ENCODE measurements around the gene GABPB2.

GABPB2 gene

DNA sequence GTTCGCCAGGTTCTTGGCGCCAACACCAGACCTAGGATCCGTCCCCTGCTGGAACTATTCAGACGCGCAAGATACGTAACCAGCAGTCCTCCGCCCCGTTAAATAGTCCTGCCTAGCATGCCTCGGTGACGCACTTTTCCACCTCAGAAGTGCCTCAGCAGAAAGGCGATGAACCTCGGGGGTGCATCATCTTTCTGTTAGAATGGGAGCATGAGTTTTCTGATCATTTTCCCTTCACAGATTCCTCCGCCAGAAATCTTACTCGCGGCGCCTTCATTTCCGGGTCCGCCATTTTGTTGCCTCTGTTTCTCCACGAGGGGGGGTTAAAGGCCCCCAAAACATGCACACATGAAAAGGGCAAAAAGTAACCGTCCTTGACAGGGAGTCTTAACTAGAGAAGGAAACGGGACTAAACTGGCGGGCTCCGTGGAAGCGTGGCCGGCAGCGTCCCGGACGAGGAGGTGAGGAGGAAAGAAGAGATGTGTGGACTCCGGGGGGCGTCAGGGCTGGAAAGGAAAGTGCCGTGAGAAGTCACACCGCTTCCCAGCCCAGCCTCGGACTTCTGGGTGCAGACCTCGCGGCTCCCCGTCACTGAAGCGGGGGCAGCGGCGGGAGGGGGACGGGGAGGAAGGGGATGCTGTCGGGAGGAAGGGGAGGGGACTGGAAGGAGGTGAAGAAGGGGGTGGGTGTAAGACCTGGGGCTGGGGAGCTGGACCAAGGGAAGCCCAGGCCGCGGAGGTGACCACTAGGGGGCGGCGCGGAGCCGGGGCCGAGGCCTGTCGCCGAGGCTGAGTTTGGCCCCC lies at the start of gene GABPB2:
Gene GABPB2 (plus strand): TSS at position 288 of the 803 bp plus-strand sequence. CDS start 17,429 bp downstream, outside the sequence.
- DNase-seq, result peak; percentile 96

DNA sequence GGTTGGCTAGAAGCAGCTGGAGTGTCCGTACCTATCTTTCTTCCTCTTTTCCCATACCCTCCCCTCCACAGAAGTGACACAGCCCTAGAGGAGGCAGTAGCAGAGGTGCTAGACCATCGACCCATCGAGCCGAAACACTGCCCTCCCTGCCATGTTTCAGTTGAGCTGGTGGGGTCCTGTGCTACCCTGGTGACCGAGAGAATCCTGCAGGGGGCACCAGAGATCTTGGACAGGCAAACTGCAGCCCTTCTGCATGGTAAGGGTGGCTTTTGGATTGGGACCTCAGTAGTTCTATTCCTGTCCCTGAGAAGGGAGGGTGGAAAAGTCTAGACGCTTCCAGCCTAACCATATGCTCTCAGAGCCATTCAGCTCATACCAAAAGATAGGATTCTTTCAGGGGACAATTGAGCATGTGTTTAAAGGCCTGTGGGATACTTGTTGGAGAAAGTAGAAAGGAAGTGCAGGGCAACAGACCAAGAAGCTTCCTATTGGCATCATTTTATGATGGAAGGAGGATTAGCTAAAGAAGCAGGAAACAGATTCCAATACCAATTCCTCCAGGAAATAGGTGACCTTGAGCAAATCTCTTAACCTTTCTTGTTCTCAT lies 45.9 kb upstream of the GABPB2 start:
- DNase-seq, result peak; percentile 86

DNA sequence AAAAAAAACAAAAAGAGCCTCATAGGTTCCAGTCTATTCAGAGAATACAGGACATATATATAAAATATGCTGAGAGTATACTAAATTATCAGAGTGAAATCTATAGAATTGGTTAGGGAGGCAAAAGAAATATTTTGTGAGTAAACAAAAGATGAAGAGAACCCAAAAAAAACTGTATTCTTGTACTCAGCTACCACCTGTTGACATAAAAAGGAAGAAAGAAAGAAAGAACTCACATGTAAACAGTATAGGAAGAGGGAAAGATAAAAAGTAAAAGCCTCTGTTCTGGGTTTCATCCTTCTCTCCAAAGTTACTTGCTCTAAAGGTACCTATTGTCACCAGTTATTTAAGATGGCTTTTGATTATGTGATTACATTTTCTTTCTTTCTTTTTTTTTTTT lies 44.1 kb upstream of the GABPB2 start:
- no peak for DNase-seq

DNA sequence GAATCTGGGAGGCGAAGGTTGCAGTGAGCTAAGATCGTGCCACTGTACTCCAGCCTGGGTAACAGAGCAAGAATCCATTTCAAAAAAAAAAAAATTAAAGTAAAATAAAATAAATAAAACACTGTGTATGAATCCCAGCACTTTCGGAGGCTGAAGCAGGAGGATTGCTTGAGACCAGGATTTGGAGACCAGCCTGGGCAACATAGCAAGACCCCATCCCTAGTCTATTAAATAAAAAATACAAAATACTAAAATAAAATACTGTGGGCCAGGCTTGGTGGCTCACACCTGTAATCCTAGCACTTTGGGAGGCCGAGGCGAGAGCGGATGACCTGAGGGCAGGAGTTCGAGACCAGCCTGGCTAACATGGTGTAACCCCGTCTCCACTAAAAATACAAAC lies 38.4 kb upstream of the GABPB2 start:
- no peak for DNase-seq

DNA sequence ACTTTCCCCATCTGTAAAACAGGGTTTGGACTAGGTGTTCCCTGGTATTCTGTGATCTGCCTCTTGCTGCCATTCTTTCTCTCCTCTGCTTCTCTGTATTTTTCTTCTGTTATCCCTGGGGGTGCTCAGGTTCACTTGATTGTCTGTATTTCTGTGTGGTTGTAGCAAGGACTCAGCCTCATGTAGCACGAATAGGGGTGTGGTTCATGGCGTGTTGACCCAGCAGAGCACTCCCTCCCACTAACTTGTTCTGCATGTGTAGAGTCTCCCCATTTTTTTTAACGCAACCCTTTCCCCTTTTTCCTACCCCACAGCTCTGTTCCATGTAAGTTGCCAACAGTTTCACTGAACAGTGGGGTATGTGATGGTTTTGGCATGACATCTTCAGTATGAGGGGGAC lies 35.4 kb upstream of the GABPB2 start:
- no peak for DNase-seq

DNA sequence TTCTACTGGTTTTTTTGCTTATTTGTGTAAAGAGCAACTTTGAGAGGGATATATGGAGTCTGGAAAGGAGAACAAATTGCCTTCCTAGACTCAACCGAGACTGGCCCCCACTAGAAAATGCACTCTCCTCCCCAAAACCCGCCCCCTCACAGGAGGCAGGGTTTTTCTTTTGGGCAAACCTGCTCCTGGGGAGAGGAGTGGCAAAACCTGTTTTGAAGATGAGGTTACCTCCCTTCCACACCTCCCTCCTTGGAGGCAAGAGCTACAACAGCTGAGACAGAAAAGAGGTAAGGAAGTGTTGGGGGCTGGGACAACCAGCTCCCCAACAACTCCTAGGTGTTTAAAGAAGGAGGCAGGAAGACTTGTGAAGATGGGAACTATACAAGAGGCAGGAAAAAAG lies 34.2 kb upstream of the GABPB2 start, which contains the start of gene BNIPL:
Gene BNIPL (plus strand): TSS at position 231 of the 400 bp plus-strand sequence. CDS start 140 bp downstream, at position 371.
- DNase-seq, result no peak

DNA sequence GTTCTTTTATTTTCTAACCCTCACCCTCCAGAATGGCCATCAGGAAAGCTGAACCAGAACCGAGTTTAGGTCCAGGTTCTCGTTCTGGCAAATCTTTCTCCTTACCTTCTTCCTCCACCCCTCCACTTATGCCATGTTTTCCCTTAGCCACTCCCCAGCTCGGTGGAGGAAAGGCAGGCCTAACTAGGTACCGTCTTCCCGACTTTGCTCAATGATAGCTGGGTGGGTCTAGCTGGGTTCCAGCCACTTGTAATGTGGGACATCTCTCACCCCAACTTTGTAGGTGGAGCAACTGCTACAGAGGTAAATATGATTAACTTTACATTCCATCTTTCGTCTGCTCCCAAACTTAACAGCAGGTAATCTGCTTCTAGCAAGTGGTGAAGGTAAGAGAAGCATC lies 33.5 kb upstream of the GABPB2 start:
- DNase-seq, result no peak

DNA sequence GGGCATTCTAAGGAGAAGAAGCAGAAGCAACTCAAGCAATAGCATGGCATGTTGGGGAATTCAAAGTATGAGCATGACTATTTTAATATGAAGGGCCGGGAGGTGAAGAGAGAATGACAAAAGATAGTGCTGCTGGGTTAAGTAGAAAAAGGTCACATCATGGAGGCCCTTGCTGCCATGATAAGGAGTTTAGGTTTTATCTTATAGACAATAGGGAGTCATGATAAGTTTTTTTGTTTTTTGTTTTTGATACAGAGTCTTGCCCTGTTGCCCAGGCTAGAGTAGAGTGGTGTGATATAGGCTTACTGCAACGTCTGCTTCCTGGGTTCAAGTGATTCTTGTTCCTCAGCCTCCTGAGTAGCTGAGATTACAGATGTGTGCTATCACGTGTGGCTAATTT lies 31.0 kb upstream of the GABPB2 start:
- peak; percentile 33 for DNase-seq

DNA sequence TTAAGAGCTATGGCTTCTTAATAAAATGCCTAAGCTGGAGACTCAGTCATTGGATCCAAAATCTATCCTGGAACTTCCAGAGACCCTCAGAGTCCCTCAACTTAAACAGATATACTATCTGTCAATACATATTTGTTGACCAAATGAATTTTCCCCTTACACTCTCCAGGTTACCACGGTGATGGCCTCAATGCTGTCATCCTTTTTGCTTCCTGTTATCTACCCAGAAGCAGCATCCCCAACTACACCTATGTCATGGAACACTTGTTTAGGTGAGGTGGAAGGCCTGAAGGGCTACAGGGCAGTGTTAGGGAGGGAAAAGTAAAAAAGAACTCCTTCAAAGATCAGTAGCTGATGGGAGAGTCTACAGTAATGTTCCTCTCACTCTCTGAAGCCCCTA lies 27.4 kb upstream of the GABPB2 start:
- no peak for DNase-seq

DNA sequence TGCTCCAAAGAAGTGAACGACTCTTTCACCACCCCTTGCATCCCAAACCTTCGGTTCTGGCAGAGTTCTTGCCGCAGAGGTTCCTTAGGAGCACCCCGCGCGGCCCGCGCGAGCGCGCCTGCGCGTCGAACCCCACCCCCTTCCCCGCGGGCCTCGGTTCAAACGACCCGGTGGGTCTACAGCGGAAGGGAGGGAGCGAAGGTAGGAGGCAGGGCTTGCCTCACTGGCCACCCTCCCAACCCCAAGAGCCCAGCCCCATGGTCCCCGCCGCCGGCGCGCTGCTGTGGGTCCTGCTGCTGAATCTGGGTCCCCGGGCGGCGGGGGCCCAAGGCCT lies 23.0 kb upstream of the GABPB2 start, which contains the start of gene C1orf56:
Gene C1orf56 (plus strand): TSS at position 161 of the 334 bp plus-strand sequence. CDS start 97 bp downstream, at position 258.
- peak; percentile 48 for DNase-seq

DNA sequence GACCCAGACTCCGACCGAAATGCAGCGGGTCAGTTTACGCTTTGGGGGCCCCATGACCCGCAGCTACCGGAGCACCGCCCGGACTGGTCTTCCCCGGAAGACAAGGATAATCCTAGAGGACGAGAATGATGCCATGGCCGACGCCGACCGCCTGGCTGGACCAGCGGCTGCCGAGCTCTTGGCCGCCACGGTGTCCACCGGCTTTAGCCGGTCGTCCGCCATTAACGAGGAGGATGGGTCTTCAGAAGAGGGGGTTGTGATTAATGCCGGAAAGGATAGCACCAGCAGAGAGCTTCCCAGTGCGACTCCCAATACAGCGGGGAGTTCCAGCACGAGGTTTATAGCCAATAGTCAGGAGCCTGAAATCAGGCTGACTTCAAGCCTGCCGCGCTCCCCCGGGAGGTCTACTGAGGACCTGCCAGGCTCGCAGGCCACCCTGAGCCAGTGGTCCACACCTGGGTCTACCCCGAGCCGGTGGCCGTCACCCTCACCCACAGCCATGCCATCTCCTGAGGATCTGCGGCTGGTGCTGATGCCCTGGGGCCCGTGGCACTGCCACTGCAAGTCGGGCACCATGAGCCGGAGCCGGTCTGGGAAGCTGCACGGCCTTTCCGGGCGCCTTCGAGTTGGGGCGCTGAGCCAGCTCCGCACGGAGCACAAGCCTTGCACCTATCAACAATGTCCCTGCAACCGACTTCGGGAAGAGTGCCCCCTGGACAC lies 22.5 kb upstream of the GABPB2 start:
- peak; percentile 72 for DNase-seq

DNA sequence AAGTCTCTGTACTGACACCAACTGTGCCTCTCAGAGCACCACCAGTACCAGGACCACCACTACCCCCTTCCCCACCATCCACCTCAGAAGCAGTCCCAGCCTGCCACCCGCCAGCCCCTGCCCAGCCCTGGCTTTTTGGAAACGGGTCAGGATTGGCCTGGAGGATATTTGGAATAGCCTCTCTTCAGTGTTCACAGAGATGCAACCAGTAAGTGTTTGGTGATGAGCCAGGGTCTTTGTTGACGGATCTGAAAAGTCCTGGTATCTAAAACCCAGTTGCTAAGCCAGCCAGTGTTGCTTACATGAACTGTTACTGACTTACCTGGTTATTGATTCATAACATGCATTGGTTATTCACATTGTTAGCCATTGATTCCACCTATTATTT lies 21.9 kb upstream of the GABPB2 start:
- DNase-seq, result no peak

DNA sequence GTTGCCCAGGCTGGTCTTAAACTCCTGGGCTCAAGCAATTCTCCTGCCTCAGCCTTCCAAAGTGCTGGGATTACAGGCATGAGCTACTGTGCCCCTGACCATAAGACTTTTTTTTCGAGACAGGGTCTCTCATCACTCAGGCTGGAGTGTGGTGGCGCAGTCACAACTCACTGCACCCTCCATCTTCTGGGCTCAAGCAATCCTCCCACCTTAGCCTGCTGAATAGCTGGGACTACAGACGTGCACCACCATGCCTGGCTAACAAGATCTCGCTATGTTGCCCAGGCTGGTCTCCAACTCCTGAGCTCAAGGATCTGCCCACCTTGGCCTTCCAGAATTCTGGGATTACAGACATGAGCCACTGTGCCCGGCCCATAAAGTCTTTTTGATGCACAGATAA lies 21.1 kb upstream of the GABPB2 start:
- DNase-seq, result no peak

DNA sequence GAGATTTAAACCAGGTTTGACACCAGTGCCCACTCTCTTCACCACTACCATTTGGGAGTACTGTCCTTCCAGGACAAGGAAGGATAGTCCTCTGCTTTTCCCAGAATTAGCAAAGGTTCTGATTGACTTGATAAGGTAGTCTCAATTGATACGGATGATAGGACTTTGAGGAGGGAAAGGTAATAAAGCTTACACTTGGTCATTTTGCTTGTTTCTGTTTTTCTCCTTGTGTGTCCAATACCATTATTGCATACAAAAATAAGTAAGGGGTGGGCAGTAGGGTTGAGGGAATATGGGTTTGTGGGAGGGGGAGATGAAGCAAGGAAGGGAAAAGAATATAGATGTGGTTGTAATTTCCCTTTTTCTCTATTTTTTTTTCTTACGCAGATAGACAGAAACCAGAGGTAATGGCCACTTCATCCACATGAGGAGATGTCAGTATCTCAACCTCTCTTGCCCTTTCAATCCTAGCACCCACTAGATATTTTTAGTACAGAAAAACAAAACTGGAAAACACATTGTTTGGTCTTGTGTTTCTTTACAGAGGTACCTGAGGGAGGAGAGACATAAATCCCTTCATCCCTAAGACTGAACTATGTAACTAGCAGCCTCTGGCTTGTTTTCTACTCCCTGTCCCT lies 20.4 kb upstream of the GABPB2 start:
- DNase-seq, result no peak

DNA sequence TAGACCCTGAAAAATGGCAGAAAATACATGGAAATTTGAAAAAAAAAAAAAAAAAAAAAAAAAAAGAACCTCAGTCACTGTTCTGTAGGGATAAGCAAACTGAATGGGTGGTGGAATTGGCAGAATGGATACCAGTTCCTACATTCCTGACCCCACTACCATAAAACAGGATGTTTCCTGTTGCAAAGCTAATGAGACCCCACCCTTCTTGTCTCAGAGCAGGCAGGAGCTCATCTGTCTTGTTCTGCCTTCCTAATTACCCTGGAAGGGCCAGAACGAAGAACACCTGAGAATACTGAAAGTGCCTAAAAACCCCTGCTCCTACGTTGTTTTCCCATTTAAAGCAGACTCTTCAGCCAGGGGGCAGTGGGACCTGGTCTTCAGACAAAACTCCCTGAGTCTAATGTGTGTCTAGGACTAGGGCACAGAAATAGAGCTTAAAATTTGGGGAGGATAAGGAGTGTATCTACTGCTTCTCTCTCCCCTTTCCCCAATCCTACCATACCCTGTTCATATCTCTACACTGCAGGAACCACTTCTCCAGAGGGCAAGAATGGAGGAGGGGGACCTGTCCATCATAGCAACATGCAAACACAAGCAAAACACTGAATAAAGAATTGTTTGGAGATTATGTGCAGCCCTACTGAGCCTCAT lies 19.1 kb upstream of the GABPB2 start:
- DNase-seq, result no peak

DNA sequence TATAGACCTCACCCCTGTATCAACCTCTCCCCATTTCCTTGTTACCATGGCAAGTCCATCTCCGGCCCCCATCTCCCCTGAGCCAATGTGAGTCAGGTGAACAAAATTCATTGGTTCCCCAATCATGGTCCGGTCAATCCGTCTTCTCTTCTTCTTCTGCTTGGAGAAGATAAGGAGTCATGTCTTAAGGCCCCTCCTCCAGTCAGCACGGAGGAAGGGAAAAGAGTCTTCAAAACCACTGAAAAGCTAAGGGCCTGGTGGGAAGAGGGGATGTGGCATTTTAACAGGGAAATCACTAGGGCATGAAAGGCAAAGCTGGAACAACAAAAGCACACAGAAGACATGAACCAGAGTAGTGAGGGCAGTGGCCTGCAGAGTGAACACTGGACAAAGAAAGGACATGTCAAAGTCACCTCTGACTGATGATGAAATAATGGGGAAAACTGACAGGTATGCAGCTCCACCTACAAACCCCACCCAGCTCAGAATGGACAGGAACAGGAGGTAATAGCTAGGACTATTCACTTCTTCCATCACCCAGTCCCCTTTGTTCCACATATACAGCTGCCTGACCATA lies 15.5 kb upstream of the GABPB2 start:
- peak; percentile 66 for DNase-seq

DNA sequence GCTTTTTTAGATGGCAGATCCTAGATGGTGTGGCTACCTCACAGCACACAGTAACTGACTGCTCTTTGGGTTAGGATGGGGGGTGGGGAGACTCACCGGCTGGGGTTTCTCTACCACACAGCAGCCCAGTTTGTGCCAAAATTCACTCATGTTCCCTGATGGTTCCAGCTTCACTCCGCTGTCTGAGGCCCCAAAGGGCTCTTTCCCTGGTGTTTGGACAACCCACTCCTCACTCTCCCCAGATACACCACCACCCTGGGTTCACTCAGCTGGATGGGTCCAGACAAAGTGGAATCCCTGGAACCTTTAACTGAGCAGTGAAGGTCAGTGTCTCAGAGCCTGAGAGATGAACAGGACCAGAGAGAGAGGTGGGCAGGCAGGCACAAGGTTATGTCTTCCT lies 15.0 kb upstream of the GABPB2 start:
- DNase-seq, result no peak

DNA sequence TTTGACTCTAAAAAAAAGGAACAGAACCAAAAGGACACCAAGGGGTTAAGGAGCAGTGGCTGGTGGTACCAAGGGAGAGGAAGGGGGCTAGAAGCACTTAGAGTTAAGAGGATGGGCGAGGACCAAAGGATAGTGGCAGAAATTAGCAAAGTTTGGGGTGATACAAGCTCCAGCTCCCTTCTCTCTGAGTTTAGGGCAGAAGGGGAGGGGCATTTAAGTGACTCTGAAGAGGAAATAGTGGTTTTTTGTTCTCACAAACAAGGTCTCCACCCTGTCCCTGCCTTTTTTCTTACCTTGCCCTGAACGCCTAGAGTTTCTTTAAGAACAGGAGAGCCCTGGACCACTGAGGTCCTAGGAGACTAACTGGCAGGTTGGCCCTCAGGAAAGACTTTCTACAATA lies 14.4 kb upstream of the GABPB2 start:
- DNase-seq, result peak; percentile 35

DNA sequence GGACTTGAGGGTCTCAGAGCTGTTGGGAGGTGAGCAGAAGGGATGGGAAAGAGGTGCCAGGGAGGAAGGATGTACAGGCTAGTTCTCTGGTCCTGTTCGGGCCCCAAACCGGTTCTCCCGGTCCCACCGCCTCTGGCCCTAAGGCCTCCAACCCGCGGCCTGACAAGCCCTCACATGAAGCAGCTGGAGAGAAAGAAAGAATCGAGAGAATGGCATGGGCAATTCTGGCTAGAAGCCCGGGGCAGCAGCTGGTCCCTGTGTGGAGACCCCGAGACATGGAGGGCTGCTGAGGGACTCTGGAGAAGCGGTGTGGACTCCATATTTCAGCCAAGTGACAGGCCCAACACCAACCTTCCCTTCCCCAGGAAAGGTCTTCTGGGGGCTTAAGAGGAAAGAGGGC lies 11.9 kb upstream of the GABPB2 start:
- peak; percentile 65 for DNase-seq

DNA sequence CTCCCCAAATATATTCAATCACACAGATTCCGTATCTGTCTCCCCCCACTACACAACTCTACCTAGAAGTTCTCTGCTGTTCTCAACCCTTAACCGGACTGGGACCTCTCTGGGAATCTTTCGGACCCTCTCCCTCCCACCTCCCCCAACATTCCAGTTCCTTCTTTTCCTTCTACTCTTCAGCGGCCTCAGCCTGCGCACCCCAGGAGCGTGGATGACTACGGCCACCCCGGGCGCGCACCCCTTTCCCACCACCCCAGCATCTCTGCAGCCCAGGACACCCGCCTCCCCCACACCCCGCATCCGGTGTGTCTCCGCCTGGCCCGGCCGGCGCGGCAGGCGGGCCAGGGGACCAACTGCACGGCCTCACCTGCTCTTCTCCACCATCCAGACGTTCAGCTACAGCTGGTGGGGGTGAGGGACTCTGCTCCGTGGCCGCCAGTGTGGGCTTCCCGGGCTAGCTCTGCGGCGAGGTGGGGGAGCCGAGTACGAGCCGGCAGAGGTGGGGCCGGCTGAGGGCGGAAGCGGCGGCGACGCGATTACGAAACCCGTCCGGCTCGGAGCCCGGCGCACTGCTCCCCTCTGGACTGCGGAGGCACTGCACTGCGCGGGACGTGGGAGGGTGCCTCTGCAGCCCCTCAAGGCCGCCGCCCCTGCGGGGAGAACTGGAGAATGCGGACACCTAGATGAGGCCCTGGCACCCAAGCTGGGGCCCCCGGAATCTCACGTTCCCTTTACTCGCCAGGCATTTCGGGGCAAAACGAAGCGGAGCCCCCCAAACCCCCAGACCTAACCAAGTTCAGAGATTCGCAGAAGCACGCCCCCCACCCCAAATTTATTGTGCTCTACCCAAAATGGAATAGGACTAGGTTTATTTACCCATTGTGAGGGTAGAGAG lies 11.2 kb upstream of the GABPB2 start, which contains the start of gene CDC42SE1:
Gene CDC42SE1 (minus strand): TSS at position 514 of the 898 bp plus-strand sequence. CDS start 3,892 bp downstream, outside the sequence.
- peak; percentile 96 for DNase-seq

DNA sequence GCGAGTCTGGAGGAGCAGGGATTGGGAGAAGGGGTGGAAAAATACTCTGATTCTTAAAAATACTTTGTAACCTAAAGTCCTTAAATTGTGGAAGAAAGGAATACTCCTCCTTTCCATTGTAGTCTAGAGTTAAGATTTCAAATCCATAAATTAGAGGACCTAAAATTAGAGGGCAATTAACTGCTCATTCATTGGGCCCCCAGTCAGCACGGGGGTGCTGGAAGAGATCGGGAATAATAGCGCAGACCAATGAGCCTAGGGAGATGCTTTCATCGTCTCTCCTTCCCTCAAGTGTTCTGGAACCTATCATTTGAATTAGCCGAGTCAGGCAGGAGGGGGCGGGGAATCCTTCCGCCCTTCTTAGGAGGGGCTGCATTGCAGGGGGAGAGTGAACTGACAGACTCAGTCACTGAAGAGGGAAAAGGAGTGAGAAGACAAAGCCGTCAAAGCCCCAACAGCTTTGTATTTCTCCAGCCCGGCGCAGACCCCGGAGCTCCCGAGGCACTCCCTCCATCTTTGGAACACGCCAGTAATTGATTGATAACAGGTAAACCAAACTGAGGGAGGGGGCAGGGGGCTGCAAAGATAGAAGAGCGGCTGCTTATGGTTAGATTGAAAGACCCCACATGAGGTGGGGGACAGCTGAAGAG lies 10.4 kb upstream of the GABPB2 start, which contains the start of gene MLLT11:
Gene MLLT11 (plus strand): TSS at position 391 of the 650 bp plus-strand sequence. CDS start 6,828 bp downstream, outside the sequence.
- DNase-seq, result peak; percentile 90
